GM21515 (cell line): ENCODE results near the gene NKAPL.

Source experiments
- ATAC-seq: cut with Tn5 transposase; IDR thresholded peaks from one replicate; pipeline ENCODE4 v1.9.1; 2021; ENCODE audit not compliant: unreplicated experiment

NKAPL gene

DNA sequence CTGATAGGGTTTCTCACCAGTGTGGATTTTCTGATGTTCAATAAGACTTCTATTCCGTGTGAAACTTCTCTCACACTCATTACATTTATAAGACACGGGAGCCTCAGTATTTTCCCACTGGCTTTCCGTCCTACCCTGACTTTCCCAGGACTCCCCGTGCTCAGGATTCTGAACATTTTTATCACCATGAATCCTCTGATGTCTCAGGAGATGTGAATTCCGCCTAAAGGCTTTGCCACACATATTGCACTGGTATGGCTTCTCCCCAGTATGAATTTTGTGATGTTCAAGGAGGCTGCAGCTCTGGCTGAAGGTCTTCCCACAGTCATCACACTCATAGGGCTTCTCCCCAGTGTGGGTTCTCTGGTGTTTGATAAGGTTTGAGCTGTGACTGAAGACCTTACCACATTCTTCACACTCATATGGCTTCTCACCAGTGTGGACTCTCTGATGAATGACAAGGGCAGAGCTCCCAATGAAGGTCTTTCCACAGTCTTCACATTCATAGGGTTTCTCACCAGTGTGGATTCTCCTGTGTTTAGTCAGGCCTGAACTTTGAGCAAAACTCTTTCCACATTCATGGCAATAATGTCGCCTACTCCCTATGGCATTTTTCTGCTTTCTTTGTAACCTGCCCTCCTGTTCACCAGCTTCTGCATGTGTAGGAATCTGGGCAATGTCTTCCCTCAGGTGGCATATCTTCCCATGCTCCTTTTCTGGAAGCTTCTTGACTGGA lies 13.7 kb upstream of the NKAPL start:
- no peak for ATAC-seq

DNA sequence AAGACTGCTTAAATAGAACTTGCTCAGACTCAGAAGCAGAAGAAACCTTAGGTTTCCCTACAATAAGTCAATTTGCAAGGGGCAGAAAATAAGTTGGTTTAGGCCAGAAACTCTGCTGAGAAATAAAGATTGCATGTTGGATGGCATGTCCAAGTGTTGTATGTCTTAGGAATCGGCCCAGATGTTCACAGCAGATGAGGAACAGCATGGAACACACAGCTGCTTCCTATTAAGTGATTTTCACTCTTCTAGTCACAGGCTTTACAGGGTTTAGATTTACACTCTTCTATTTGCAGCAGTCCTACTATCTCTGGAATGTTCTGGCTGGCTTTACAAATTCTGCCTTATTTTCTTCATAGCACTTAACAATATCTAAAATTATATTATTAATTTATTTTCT lies 10.2 kb upstream of the NKAPL start:
- ATAC-seq, result no peak

DNA sequence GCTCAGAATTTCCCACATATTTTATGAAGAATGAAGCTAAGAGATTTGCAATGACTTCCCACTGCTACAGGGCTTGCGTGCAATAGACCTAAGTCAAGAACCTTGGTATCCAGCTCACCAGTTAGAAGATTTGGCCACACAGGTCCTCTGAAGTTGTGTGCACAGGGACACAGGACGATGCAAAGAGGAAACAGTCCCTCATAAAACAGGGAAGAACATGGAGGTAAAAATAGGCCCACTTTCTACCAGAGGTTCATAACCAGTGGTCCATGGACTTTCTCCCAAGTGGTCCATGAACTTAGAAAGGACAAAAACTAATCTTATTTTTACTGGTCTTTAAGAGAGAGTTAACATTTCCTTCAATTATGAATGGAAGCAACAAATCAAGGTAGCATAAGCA lies 8.3 kb upstream of the NKAPL start:
- no peak for ATAC-seq

DNA sequence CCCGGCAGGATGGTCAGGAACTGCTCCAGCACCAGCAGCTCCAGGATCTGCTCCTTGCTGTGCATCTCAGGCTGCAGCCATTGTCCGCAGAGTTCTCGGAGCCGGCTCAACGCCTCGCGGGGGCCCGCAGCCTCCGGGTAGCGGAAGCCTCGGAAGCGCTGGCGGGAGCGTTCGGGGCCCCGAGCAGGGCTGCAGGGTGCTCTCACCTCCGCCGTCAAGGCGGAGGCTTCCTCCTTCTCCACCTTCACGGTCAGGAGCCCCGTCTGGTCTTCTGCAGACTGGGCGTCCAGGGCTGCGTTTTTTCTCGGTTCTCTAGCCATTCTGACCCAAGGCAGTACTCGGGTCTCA lies 7.5 kb upstream of the NKAPL start:
- peak; percentile 34 for ATAC-seq

DNA sequence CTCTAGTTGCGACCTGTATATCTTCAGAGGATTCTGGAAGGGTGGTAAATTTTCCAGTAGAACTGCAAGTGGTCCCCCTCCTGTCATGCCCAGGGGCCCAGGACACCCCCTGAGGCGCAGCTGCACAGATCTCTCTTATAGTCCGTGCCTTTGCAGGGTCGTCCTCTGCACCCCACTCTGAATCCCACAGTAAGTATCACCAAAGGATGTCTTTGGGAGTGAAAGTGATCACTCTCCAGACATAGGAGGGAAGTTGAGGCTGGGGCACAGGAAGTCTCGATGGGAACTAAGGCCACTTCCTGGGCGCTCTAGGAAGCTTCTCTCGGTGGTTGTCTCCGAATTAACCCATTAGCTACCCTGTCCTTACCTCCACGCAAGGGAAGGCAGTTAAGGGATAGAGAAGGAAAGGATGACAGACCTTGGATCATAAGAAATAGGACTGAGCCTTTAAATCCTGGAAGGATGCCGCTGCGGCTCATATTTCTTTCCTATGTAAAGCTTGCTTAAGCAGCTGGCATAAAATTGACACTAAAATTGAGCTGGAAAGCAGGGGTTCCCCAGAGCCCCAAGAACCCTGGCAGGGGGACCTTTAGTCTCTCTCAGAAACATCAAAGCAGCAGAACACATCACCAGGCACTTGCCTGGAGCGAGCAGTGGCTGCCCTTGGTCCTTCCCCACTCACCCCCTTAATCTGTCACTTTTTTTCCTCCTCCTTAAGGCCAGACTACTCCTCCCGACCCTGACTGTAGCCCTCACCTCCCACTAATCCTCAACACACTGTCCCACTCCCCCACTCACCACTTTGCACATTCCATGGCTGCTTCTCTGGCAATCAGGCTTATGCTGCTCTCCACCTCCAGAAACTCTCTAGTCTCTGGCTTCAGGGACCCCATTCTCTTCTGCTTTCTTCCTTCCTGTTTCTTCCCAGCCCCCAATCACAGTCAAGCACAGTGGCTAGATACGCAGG lies 6.8 kb upstream of the NKAPL start, which contains the start of gene ZKSCAN4:
ZKSCAN4 (minus strand) TSS at position 261 of the 967 bp plus-strand sequence. CDS start 289 bp downstream, outside the sequence.
- peak; percentile 80 for ATAC-seq

GRCh38 chr6:28254121-28254519 lies 5.0 kb upstream of the NKAPL start:
- ATAC-seq, result no peak

DNA sequence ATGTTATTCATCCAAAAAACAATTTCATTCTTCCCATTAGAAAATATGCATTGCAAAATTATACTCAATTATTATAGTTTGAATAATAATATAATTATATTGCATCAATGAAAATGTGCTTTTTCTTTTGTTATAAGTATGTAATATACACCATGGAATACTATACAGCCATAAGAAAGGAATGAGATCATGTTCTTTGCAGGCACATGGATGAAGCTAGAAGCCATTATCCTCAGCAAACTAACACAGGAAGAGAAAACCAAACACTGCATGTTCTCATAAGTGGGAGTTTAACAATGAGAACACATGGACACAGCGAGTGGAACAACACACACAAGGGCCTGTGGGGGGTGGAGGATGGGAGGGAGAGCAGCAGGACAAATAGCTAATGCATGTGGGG lies 2.1 kb upstream of the NKAPL start:
- no peak for ATAC-seq

- ATAC-seq, result no peak
Measured at GRCh38 chr6:28263922-28264321, 4.8 kb downstream of the NKAPL start.

DNA sequence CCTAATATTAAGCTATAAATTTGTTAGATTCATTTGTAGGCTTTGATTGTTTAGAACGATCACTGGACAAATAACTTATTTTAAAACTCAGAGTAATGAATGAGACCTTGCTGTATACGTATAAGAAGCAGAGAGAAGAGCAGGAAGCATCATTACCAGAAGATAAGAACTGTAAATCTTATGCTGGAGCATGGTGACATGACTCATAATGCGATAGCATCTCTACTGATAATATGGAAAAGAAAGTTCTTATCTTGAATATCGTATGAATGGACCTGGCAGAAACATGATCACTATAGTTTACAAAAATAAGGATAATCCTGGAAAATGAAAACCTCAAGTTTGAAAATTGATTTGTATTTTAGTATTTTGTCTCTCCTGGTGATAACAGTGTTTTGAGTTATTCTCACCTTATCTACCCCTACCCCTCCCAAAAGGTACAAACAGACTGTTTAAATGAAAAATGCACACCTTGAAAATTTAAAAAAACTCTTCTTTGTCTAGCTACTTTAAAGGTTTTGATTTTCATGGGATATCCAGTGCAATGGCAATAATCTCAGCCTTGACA lies 5.8 kb downstream of the NKAPL start:
- ATAC-seq, result no peak

DNA sequence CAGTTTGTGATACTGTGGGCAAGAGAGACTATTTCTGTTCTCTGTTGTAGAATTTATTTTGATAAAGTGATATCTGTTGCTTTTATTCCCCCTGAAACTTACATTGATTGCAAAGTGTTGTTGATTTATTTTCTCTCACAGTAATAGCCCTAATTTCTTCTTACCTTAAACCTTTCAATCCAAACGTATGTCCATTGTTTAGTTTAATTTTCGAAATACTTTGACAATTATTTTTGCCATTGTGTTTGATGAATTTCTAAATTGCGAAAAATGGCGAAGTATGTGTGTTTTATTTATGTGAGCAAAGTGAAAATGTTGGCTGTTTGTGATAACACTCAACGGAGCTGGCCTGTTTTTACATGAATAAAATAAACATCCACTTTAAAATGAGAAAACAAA lies 7.5 kb downstream of the NKAPL start:
- ATAC-seq, result no peak

DNA sequence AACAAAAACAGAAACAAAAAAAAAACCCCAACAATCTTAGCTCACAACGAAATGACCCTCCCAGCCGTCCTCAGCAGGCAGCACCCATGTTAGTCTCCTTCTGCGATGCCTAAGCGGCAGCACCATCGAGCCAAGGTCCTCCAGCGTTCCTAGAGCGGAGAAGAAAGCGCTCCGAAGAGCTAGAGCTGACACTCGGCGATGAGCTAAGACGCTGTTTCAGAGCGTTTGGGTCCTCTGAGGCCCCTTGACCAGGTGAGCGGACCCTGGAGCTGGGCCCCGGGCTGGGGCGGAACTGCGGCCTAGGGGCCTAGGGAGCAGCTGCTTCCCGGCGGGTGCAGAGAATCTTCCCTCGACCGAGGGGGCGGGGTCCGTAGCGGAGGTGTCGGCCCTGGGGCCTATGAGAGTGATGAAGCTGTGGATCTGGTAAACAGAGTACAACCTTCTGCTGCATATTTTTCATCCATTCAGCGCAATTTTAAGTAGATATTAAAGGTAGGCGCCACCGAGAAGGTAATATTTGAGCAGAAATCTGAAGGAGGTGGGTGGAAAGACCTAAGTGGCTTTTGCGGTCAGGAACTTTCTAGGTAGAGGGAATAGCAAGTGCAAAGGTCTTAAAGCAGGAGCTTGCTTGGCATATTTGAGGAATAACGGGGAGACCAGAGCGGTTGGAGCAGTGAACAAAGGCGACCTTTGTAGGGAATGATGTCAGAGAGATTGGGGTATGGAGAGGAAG lies 8.0 kb downstream of the NKAPL start, which contains the start of gene ZSCAN26:
ZSCAN26 (plus strand) TSS at position 182 of the 733 bp plus-strand sequence. CDS start 4,777 bp downstream, outside the sequence.
- peak; percentile 94 for ATAC-seq

DNA sequence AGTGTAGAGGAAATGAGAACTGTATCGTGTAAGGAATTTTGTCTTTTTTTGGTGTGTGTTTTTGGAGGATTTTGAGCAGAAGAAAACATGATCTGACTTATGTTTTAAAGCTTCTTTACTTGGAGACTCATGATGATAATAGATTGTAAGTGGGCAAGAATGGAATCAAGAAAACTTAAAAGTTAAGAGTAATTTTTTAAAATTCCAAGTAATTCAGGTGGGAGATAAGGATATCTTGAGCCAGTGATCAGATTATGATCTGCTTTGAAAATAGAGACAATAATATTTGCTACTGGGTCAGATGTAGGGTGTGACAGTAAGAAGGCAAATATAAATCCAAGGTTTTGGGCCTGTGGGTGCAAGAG lies 8.6 kb downstream of the NKAPL start:
- no peak for ATAC-seq

- no peak for ATAC-seq
Measured at GRCh38 chr6:28269492-28269891, 10.4 kb downstream of the NKAPL start.

- no peak for ATAC-seq
Measured at GRCh38 chr6:28274888-28275287, 15.8 kb downstream of the NKAPL start.

- no peak for ATAC-seq
Measured at GRCh38 chr6:28277746-28278145, 18.6 kb downstream of the NKAPL start.

DNA sequence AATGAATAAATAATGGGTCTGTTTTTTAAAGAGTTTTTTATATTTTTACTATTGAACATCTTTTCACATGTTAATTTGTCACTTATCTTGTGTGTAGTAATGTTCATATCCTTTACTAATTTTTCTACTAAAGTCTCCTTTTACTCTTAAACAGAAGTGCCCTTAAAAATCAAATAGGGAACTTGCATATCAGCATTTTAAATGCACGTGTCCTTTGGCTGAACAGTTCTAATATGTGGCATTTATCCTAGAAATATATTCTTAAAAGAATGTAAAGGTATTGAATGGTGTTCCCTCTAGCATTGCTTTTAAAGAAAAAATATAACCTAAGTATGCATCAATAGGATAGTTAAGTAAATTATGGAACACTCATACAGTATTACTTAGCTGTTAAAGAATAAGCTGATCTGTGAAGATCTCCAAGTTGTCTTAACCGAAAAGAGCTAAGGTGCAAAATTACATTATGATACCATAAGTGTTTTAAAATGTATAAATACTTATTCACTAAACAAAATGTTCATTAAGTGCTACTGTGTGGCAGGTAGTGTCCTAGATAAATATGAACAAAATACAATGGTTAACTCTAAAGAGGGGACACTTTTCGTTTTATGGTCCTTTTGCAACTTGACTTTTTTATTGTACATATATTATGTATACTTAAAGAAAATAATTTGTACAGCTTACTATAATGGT lies 21.6 kb downstream of the NKAPL start:
- no peak for ATAC-seq

DNA sequence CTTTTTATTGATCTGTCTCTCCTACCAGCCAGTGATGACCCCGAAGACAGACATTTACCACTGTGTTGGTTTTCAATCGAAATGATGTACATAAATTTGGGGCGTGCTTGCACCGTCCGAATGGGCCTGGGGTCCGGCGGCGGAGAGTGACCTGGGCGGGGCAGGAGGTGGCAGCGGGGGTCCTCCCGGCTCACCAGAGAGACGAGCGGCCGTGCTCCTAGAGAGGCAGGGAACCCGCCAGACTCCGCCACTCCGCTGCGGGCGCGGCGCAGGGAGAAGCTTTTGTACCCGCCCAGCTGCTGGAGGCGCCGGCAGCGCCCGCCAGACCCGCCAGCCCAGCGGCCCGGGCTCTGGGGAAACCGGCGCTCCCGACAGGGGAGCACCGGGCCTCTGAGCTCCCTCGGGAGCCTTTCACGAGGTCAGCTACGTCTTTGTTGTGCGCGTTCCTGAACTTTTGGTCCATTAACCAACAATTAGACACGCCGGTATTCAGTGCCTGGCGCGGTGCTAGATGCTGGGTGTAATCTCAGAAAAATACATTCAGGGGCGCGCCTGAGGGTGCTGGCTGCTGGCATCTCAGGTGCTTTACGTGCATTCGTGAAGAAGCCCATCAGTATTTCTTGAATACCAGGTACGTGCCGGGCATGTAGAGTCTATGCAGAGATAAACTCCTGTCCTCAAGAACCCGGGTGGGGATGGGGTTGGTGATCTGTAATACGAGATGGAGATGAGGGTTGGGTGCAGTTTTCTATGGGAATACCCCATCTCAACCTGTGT lies 22.4 kb downstream of the NKAPL start, which contains the start of gene PGBD1:
PGBD1 (plus strand) TSS at position 285 of the 777 bp plus-strand sequence. CDS start 2,242 bp downstream, outside the sequence.
- ATAC-seq, result peak; percentile 82

DNA sequence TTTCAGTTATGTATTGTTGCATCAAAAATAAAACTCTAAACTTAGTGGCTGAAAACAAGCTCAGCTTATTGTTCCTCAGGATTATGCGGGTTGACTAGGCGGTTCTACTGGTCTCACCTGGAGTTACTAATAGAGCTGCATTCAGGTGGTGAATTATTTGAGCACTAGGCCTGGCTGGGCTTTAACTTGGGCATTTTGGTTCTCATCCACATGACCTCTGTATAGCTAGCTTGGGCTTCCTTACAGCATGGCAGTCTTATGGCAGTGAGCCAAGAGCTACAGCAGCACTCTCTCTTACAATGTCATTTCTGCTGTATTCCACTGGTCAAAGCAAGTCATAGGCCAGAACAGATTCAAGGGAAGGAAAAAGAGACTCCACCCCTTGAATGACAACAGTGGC lies 23.8 kb downstream of the NKAPL start:
- no peak for ATAC-seq

- no peak for ATAC-seq
Measured at GRCh38 chr6:28291573-28291972, 32.5 kb downstream of the NKAPL start.
